ENCODE measurements around the gene TCF7L1. TPM values are rescaled to one million over a fixed set of nuclear protein-coding genes. Genes with fewer than 3 reads are reported as not detected.

TCF7L1 gene
- total and polyA plus RNA-seq, 2 of the 13 experiments (the other 11 are each of a cell fraction or from before 2014, with no cell fraction given) = 0.04 to 0.15 TPM

- TF ChIP-seq MTF1 (CRISPR knock-in tag; IDR thresholded peaks at IDR 0.05) (no peak), MAX (IDR thresholded peaks at IDR 0.05) (peak; percentile 58), PCBP2 (optimal IDR thresholded peaks at IDR 0.05; ENCODE audit: low read depth, low read length, poor library complexity, severe bottlenecking) (no peak), ELK4 (CRISPR knock-in tag; IDR thresholded peaks at IDR 0.05; ENCODE audit: borderline replicate concordance) (no peak), MED13 (CRISPR knock-in tag; IDR thresholded peaks at IDR 0.05) (no peak), U2AF2 (IDR thresholded peaks at IDR 0.05; ENCODE audit: low read depth, low read length) (no peak), NFAT5 (CRISPR knock-in tag; IDR thresholded peaks at IDR 0.05) (no peak), ZNF142 (CRISPR knock-in tag; IDR thresholded peaks at IDR 0.05) (no peak), ZNF572 (CRISPR knock-in tag; IDR thresholded peaks at IDR 0.05) (no peak), ZNF263 (CRISPR knock-in tag; IDR thresholded peaks at IDR 0.05) (no peak), SMYD3 (CRISPR knock-in tag; IDR thresholded peaks at IDR 0.05) (no peak), ZUFSP (CRISPR knock-in tag; IDR thresholded peaks at IDR 0.05; ENCODE audit: borderline replicate concordance) (no peak), FOXK1 (CRISPR knock-in tag; IDR thresholded peaks at IDR 0.05; ENCODE audit: borderline replicate concordance, low read depth) (peak; percentile 31; the same call in 1 of the 2 replicates), SOX6 (IDR thresholded peaks at IDR 0.05) (no peak), SOX6 (CRISPR knock-in tag; IDR thresholded peaks at IDR 0.05) (peak; percentile 82), FOXC1 (CRISPR knock-in tag; IDR thresholded peaks at IDR 0.05; ENCODE audit: borderline replicate concordance) (no peak; the same call in 1 of the 2 replicates)
Measured at GRCh38 chr2:85143463-85144082, 10.4 kb downstream of the TCF7L1 start (continued).

Data from HepG2 (cell line).